H9 (cell line): ENCODE results near the gene SP4. TPM values are rescaled to one million over a fixed set of nuclear protein-coding genes. Genes with fewer than 3 reads are reported as not detected.

ENCODE experiments used
- DNase-seq: peaks from one replicate; pipeline ENCODE4 v3.0.0-alpha.2; 2017
- H2AFZ ChIP-seq: one replicate; pipeline ENCODE4 v1.6.1; 2013; ENCODE audit warnings: mild to moderate bottlenecking, low read length, control low read depth, moderate library complexity
- H2AK5ac ChIP-seq: 2 replicates; pipeline ENCODE4 v1.6.1; 2013; ENCODE audit warnings: low read length, control low read depth, mixed read lengths; ENCODE audit not compliant: insufficient read length
- H2BK120ac ChIP-seq: one replicate; pipeline ENCODE4 v1.6.1; 2013; ENCODE audit warnings: low read depth, mild to moderate bottlenecking, low read length, control low read depth, inconsistent platforms; ENCODE audit not compliant: poor library complexity, severe bottlenecking
- H2BK12ac ChIP-seq: 2 replicates; pipeline ENCODE4 v1.6.1; 2013; ENCODE audit warnings: low read length, control low read depth, mixed read lengths, low read depth; ENCODE audit not compliant: insufficient read length
- H2BK15ac ChIP-seq: 2 replicates; pipeline ENCODE4 v1.6.1; 2013; ENCODE audit warnings: low read depth, low read length, control low read depth
- H2BK20ac ChIP-seq: one replicate; pipeline ENCODE4 v1.6.1; 2013; ENCODE audit warnings: low read depth, mild to moderate bottlenecking, low read length, control low read depth, inconsistent platforms; ENCODE audit not compliant: poor library complexity, severe bottlenecking
- H2BK5ac ChIP-seq: 2 replicates; pipeline ENCODE4 v1.6.1; 2013; ENCODE audit warnings: low read length, control low read depth, mixed read lengths; ENCODE audit not compliant: insufficient read length
- H3K14ac ChIP-seq: 2 replicates; pipeline ENCODE4 v1.6.1; 2013; ENCODE audit warnings: low read length, control low read depth; ENCODE audit not compliant: insufficient read depth
- H3K18ac ChIP-seq: 2 replicates; pipeline ENCODE4 v1.6.1; 2013; ENCODE audit warnings: low read depth, mild to moderate bottlenecking, mixed read lengths, low read length, control low read depth; ENCODE audit not compliant: insufficient read length
- H3K23ac ChIP-seq: 2 replicates; pipeline ENCODE4 v1.6.1; 2013; ENCODE audit warnings: low read length, control low read depth, mixed read lengths, low read depth; ENCODE audit not compliant: insufficient read length
- H3K23me2 ChIP-seq: 2 replicates; pipeline ENCODE4 v1.6.1; 2013; ENCODE audit warnings: low read depth, mild to moderate bottlenecking, mixed read lengths, low read length, control low read depth; ENCODE audit not compliant: insufficient read length, poor library complexity, severe bottlenecking
- H3K27ac ChIP-seq: 2 replicates; pipeline ENCODE4 v1.5.1; 2013; ENCODE audit warnings: low read length, control low read depth, mixed read lengths, low read depth; ENCODE audit not compliant: insufficient read length
- H3K27me3 ChIP-seq: 2 replicates; pipeline ENCODE4 v1.6.1; 2013; ENCODE audit warnings: low read length, control low read depth, inconsistent platforms; ENCODE audit not compliant: insufficient read depth
- H3K4ac ChIP-seq: 2 replicates; pipeline ENCODE4 v1.6.1; 2013; ENCODE audit warnings: low read depth, mild to moderate bottlenecking, control low read depth, inconsistent platforms, low read length, moderate library complexity
- H3K4me1 ChIP-seq: 2 replicates; pipeline ENCODE4 v1.6.1; 2013; ENCODE audit warnings: low read length, control low read depth, inconsistent platforms; ENCODE audit not compliant: insufficient read depth
- H3K4me2 ChIP-seq: 2 replicates; pipeline ENCODE4 v1.6.1; 2013; ENCODE audit warnings: low read length, control low read depth, mixed read lengths; ENCODE audit not compliant: insufficient read length, insufficient read depth
- H3K56ac ChIP-seq: 2 replicates; pipeline ENCODE4 v1.6.1; 2013; ENCODE audit warnings: low read depth, mild to moderate bottlenecking, mixed read lengths, low read length, control low read depth; ENCODE audit not compliant: insufficient read length
- H3K79me1 ChIP-seq: 2 replicates; pipeline ENCODE4 v1.6.1; 2013; ENCODE audit warnings: low read depth, mild to moderate bottlenecking, moderate library complexity, low read length, control low read depth, inconsistent platforms; ENCODE audit not compliant: insufficient read depth, poor library complexity, severe bottlenecking
- H3K79me2 ChIP-seq: 2 replicates; pipeline ENCODE4 v1.6.1; 2013; ENCODE audit warnings: low read length, control low read depth, inconsistent platforms; ENCODE audit not compliant: insufficient read depth
- H3K9ac ChIP-seq: 2 replicates; pipeline ENCODE4 v1.6.1; 2013; ENCODE audit warnings: low read length, control low read depth, mixed read lengths; ENCODE audit not compliant: insufficient read length; ENCODE audit errors: extremely low read depth
- H3K9me3 ChIP-seq: one replicate; pipeline ENCODE4 v1.6.1; 2013; ENCODE audit warnings: low read depth, low read length, inconsistent platforms; ENCODE audit not compliant: control insufficient read depth
- H3T11ph ChIP-seq: one replicate; pipeline ENCODE4 v1.6.1; 2013; ENCODE audit warnings: mild to moderate bottlenecking, low read length, control low read depth, inconsistent platforms
- H4K20me1 ChIP-seq: one replicate; pipeline ENCODE4 v1.6.1; 2013; ENCODE audit not compliant: control insufficient read depth, insufficient read length, insufficient read depth
- H4K5ac ChIP-seq: 2 replicates; pipeline ENCODE4 v1.6.1; 2013; ENCODE audit warnings: low read depth, mild to moderate bottlenecking, mixed read lengths, low read length, control low read depth; ENCODE audit not compliant: insufficient read length
- H4K8ac ChIP-seq: replicated peaks from 2 replicates; pipeline ENCODE4 v1.6.1; 2013; ENCODE audit warnings: low read length, control low read depth, mixed read lengths, low read depth; ENCODE audit not compliant: insufficient read length
- H4K91ac ChIP-seq: 2 replicates; pipeline ENCODE4 v1.6.1; 2013; ENCODE audit warnings: low read depth, mild to moderate bottlenecking, moderate library complexity, mixed read lengths, low read length, control low read depth; ENCODE audit not compliant: insufficient read length
- H3K27ac Mint-ChIP-seq, 3 experiments: 2 replicates in 2 of 3; 3 replicates in 1 of 3; pipeline ENCODE4 v1.8.0; 2020 to 2021; ENCODE audit warnings: mixed read lengths in 3 of 3, mild to moderate bottlenecking in 1 of 3, moderate library complexity in 1 of 3
- H3K27me3 Mint-ChIP-seq: 2 replicates; pipeline ENCODE4 v1.8.0; 2021; ENCODE audit warnings: low read depth, mild to moderate bottlenecking, moderate library complexity, mixed read lengths
- H3K36me3 Mint-ChIP-seq, 3 experiments: 2 replicates in 2 of 3; 3 replicates in 1 of 3; pipeline ENCODE4 v1.8.0; 2020 to 2021; ENCODE audit warnings: low read depth in 3 of 3, mixed read lengths in 3 of 3; ENCODE audit not compliant: insufficient read depth in 1 of 3
- H3K4me1 Mint-ChIP-seq, 2 experiments: 2 replicates each; pipeline ENCODE4 v1.8.0; 2020; ENCODE audit warnings: mixed read lengths in 2 of 2
- H3K4me3 Mint-ChIP-seq, 2 experiments: 2 replicates in 1 of 2; 3 replicates in 1 of 2; pipeline ENCODE4 v1.8.0; 2020 to 2021; ENCODE audit warnings: mild to moderate bottlenecking in 2 of 2, mixed read lengths in 2 of 2, moderate library complexity in 1 of 2
- H3K9me3 Mint-ChIP-seq, 2 experiments: 2 replicates in 1 of 2; 3 replicates in 1 of 2; pipeline ENCODE4 v1.8.0; 2020; ENCODE audit warnings: mild to moderate bottlenecking in 2 of 2, mixed read lengths in 2 of 2, moderate library complexity in 1 of 2
- CTCF ChIP-seq: fragments of 200-600 bp; sonication (generic); conservative IDR thresholded peaks from 3 replicates; pipeline ENCODE4 v1.8.0; 2021; ENCODE audit warnings: antibody characterized with exemption, mild to moderate bottlenecking
- WGBS: extraction: QIAGEN DNeasy Blood & Tissue Kit; methylation state at CpG from one replicate; pipeline ENCODE4 v1.1.7; 2013; ENCODE audit warnings: missing lambda C conversion rate, low lambda C conversion rate, mixed read lengths; ENCODE audit not compliant: insufficient read length; ENCODE audit errors: extremely low coverage; 5-methylcytosine and 5-hydroxymethylcytosine counted together
- total RNA-seq: library from RNA; stranded (reverse); gene quantifications from 2 replicates; pipeline ENCODE4 v1.2.1, GENCODE V29; 2021

The SP4 gene
- total RNA-seq, 1 experiment from 2014 or later = 19.4 TPM

- Histone ChIP-seq H3K18ac (no peak overlapping the region), H3K23ac (no peak overlapping the region), H4K5ac (no peak overlapping the region), H4K8ac (no peak overlapping the region), H3K4me2 (no peak overlapping the region), H2BK20ac (no peak overlapping the region), H2AFZ (no peak overlapping the region), H3K79me2 (no peaks in the 10 kb centered on the region), H4K91ac (no peak overlapping the region), H3K14ac (no peak overlapping the region), H4K20me1 (no peaks in the 10 kb centered on the region), H3K27me3 (no peaks in the 10 kb centered on the region), H2BK15ac (no peak overlapping the region), H3K9ac (no peak overlapping the region), H2BK120ac (no peak overlapping the region), H3K4ac (no peak overlapping the region), H3K56ac (no peak overlapping the region), H3K9me3 (no peaks in the 10 kb centered on the region), H2BK5ac (no peak overlapping the region), H3K4me1 (no peaks in the 10 kb centered on the region), H3K23me2 (no peaks in the 10 kb centered on the region), H3T11ph (no peak overlapping the region), H3K79me1 (no peaks in the 10 kb centered on the region), H2BK12ac (no peak overlapping the region), H2AK5ac (no peak overlapping the region), H3K27ac (no peak overlapping the region)
- Mint-ChIP-seq H3K4me1 (no peaks in the 10 kb centered on the region), H3K9me3 (peaks cover 12% of the 10 kb centered on the region in 2 experiments; a peak in 4 of 5 replicates), H3K27ac (peak overlapping the region in 1 of 3 experiments; percentile 14; a peak in 2 of 7 replicates), H3K36me3 (peaks cover 28 to 36% (median 30%) of the 10 kb centered on the region in 3 experiments), H3K4me3 (no peak overlapping the region), H3K27me3 (no peaks in the 10 kb centered on the region)
- DNase-seq = no peak
- TF ChIP-seq CTCF = no peak
- no CpG with 5 or more reads among the region's 4 CpGs for WGBS
Observed at GRCh38 chr7:21463524-21463923, 35.6 kb downstream of the SP4 start.
